HepG2 (cell line): Measurements from ENCODE around the gene TNFRSF18. TPM values are rescaled to one million over a fixed set of nuclear protein-coding genes. Genes with fewer than 3 reads are reported as not detected.

Experiments
- AHDC1 ChIP-seq: sonication (generic); formaldehyde crosslinking; IDR thresholded peaks from 2 replicates; pipeline ENCODE4 v1.5.1; 2020; ENCODE audit warnings: mild to moderate bottlenecking, missing genetic modification reagents, borderline replicate concordance
- BRD4 ChIP-seq: sonication (generic); formaldehyde crosslinking; IDR thresholded peaks from 2 replicates; pipeline ENCODE4 v1.4.0; 2020; ENCODE audit warnings: missing genetic modification reagents
- E2F2 ChIP-seq: sonication (generic); formaldehyde crosslinking; IDR thresholded peaks from 2 replicates; pipeline ENCODE4 v1.4.0; 2020; ENCODE audit warnings: missing genetic modification reagents, borderline replicate concordance
- ELF4 ChIP-seq: sonication (generic); formaldehyde crosslinking; IDR thresholded peaks from 2 replicates; pipeline ENCODE4 v1.5.0; 2020; ENCODE audit warnings: missing genetic modification reagents, mild to moderate bottlenecking, moderate library complexity, borderline replicate concordance
- EZH2 ChIP-seq: conservative IDR thresholded peaks from 2 replicates; pipeline ENCODE4 v1.6.1; 2012; ENCODE audit warnings: mild to moderate bottlenecking, low read depth, low read length, moderate library complexity
- FOXP4 ChIP-seq: sonication (generic); formaldehyde crosslinking; IDR thresholded peaks from 2 replicates; pipeline ENCODE4 v1.4.0; 2020; ENCODE audit warnings: missing genetic modification reagents
- HNRNPK ChIP-seq: fragments of 200-400 bp; formaldehyde crosslinking; IDR thresholded peaks from 2 replicates; pipeline ENCODE4 v1.6.1; 2018; ENCODE audit warnings: low read length, low read depth, moderate library complexity, mild to moderate bottlenecking; ENCODE audit not compliant: poor library complexity, severe bottlenecking
- JUN ChIP-seq: sonication (generic); formaldehyde crosslinking; IDR thresholded peaks from 2 replicates; pipeline ENCODE4 v1.4.0; 2020; ENCODE audit warnings: mild to moderate bottlenecking, missing genetic modification reagents
- LCORL ChIP-seq, 2 experiments: fragments of 450-650 bp in 1 of 2; sonication (generic) in 1 of 2; formaldehyde crosslinking in 1 of 2; IDR thresholded peaks; 2 replicates each; pipeline versions ENCODE4 v1.5.0 to v1.6.1; 2017 to 2020; ENCODE audit warnings: antibody characterized with exemption in 1 of 2, missing genetic modification reagents in 1 of 2
- THAP11 ChIP-seq: IDR thresholded peaks from 2 replicates; pipeline ENCODE4 v1.6.1; 2016; ENCODE audit warnings: missing biosample characterization, missing genetic modification reagents
- ZBTB14 ChIP-seq: sonication (generic); formaldehyde crosslinking; IDR thresholded peaks from 2 replicates; pipeline ENCODE4 v1.4.0; 2020; ENCODE audit warnings: missing genetic modification reagents
- ZFP82 ChIP-seq: sonication (generic); formaldehyde crosslinking; IDR thresholded peaks from 2 replicates; pipeline ENCODE4 v1.5.1; 2020; ENCODE audit warnings: mild to moderate bottlenecking, missing genetic modification reagents, borderline replicate concordance
- ZNF333 ChIP-seq: sonication (generic); formaldehyde crosslinking; IDR thresholded peaks from 2 replicates; pipeline ENCODE4 v1.4.0; 2020; ENCODE audit warnings: mild to moderate bottlenecking, missing genetic modification reagents, borderline replicate concordance
- ZNF790 ChIP-seq: sonication (generic); formaldehyde crosslinking; IDR thresholded peaks from 2 replicates; pipeline ENCODE4 v1.8.0; 2022; ENCODE audit warnings: missing genetic modification reagents, mild to moderate bottlenecking, borderline replicate concordance
- ZSCAN12 ChIP-seq: sonication (generic); formaldehyde crosslinking; IDR thresholded peaks from 2 replicates; pipeline ENCODE4 v1.9.0; 2021; ENCODE audit warnings: mild to moderate bottlenecking, missing genetic modification reagents
- polyA plus RNA-seq, 8 experiments: library from polyadenylated mRNA; depleted of rRNA in 3 of 8; stranded (reverse) in 7 of 8; unstranded in 1 of 8; fragments of >200 nt; fragmentation: Illumina TruSeq in 4 of 8; extraction: Trizol in 4 of 8; gene quantifications; 2 replicates each; pipeline versions ENCODE4 v1.2.1 to v1.2.3, GENCODE V29; 2011 to 2016; ENCODE audit warnings: low read depth in 4 of 8, missing spikeins in 1 of 8, mixed read lengths in 1 of 8; ENCODE audit not compliant: insufficient read depth in 1 of 8
- total RNA-seq, 5 experiments: library from RNA; depleted of rRNA; stranded (reverse); fragments of >200 nt; fragmentation: Illumina TruSeq; extraction: Trizol; gene quantifications; 2 replicates each; pipeline ENCODE4 v1.2.3, GENCODE V29; 2016; ENCODE audit warnings: low read depth in 1 of 5

Gene TNFRSF18
- total and polyA plus RNA-seq, 2 of the 13 experiments (the other 11 are each of a cell fraction or from before 2014, with no cell fraction given): not detected

GRCh38 chr1:1231400-1232207, 25.2 kb upstream of the TNFRSF18 start, which contains the start of gene SDF4 (continued):
- TF ChIP-seq EZH2 (no peak), JUN (CRISPR knock-in tag) (0 out of 2 replicates have a peak, but pooled peaks have one; percentile 34), AHDC1 (CRISPR knock-in tag) (no peak; the same call in 1 of the 2 replicates), FOXP4 (CRISPR knock-in tag) (peak; percentile 33; the same call in 1 of the 2 replicates), ZFP82 (peak; percentile 98; the same call in 1 of the 2 replicates), HNRNPK (peak; percentile 35), ZSCAN12 (CRISPR knock-in tag) (no peak), BRD4 (CRISPR knock-in tag) (peak; percentile 58; the same call in 1 of the 2 replicates), ZNF333 (peak; percentile 87), THAP11 (CRISPR knock-in tag) (peak; percentile 93), LCORL (IDR thresholded peaks at IDR 0.05) (no peak), LCORL (CRISPR knock-in tag; IDR thresholded peaks at IDR 0.05) (peak; percentile 62; the same call in 1 of the 2 replicates), E2F2 (no peak), ZBTB14 (peak; percentile 73), ELF4 (CRISPR knock-in tag) (peak; percentile 79; the same call in 1 of the 2 replicates), ZNF790 (CRISPR knock-in tag) (peak; percentile 36; the same call in 1 of the 2 replicates)
